NCI-H460 (cell line): ENCODE results near the gene DHCR24. TPM values are rescaled to one million over a fixed set of nuclear protein-coding genes. Genes with fewer than 3 reads are reported as not detected.

Experiments used
- DNase-seq: peaks from one replicate; pipeline ENCODE4 v3.0.0-alpha.2; 2016; ENCODE audit warnings: low read depth; ENCODE audit errors: extremely low read depth
- total RNA-seq: library from RNA; depleted of rRNA; stranded (reverse); fragments of >200 nt; shearing (Covaris generic); gene quantifications from 2 replicates; pipeline ENCODE4 v1.2.3, GENCODE V29; 2014

DHCR24 gene
- total RNA-seq, 1 experiment from 2014 or later, result 5.4 TPM

DNA sequence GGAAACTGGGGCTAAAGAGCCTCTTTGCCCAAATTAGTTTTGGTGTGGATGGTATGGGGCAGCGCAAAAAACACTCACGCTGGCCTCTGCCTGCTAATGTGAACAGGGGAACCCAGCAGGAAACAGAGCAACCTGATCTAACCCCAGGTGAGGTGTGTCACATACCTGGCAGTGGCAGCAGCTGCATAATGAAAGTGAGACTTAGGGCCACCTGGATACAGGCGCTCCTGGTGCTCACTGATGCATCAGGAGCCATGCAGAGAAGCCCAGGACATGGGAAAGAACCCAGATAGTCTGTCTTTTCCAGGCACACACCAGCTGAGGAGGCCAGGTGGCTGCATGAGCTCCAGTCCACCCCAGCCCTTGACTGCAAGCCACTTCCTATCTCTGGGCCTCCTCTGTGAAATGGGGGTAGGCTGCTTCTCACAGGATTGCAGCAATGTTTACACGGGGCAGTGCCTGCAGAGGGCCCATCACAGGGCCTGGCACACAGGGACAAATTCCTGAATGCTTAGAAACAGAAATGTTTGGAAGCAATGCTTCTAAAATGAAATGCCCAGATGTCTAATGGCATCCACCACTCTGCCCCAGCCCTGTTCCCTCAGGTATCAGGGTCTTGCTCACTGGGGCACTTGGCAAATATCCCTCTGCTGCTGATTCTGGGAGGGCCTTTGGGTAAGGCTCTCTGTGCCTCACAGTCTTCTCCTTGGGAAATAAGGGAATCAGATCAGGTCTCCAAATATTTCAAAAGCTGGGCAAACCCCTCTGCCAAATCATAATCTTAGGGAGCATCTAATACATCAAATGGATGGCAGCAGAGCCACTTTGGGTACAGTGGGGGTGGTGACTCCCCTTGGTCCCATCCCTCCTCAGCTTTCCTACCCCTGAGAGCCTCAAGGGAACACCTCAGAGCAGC lies 19.9 kb downstream of the DHCR24 start:
- no peak for DNase-seq

DNA sequence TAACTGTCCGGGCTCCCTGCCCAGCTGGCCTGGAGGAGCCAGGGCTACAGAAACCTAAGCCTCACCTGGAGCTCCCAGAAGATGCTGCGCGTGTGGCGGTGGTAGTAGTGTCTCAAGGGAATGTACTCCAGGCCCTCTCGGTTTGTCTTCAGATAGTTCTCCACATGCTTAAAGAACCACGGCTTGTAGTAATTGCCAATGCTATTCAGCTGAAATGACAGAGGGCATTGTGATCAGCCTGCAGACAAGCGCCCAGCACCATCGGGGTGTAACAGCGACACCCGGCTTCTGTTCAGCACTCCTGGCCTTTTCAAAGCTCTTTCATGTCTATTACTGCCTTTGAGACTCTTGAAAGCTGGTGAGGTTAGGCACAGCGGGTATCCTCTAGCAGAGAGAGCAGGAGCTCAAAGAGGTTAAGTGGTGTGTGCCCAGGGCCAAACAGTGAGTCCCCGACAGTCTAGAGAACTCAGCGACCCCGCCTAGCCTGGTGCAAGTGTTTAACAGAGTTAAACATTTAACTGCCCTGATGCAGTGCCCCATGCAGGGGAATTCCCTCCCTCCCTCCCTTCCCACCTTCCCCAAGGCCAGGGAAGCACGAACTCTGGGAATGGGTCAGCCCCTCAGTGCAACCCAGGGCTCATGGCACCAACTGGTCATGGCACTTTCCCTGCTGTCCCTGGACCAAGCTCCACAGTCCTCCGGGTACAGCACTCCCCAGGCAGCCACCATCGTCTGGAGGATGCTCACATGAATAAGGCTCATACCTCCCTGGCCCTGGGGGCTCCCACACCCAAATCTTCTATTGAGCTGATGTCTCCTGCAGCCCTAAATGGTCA lies 21.5 kb downstream of the DHCR24 start:
- DNase-seq, result no peak

DNA sequence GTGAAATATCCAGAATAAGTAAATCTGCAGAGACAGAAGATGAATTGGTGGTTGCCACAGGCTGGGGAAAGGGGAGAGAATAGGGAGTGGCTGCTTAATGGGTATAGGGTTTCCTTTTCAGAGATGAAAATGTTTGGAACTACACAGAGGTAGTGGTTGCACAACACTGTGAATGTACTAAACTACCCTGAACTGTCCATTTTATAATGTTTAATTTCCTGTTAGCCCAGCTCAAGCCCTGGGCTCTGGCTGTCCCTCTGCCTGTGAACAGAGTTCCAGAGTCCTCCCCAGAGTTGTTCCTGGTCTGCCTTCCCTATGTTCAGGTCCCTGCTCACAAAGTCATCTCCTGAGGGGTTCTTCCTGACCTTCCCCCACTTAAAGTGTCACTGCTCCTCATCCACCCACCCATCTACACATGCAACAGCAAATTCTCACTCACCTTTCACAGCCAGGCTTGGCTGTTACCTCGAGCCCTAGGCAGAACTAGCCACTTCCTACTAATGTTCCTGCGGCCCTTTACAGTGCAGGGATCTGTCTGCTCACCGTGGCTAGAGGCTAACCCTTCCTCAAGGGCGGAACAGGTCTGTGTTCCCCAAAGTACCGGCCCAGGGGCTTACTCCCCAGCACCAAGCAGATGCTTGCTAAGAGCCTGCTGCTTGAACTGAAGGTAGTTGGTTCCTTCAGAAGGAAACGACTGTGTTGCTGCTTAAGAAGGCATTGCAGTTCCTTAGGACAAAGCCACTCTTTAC lies 22.4 kb downstream of the DHCR24 start:
- no peak for DNase-seq

DNA sequence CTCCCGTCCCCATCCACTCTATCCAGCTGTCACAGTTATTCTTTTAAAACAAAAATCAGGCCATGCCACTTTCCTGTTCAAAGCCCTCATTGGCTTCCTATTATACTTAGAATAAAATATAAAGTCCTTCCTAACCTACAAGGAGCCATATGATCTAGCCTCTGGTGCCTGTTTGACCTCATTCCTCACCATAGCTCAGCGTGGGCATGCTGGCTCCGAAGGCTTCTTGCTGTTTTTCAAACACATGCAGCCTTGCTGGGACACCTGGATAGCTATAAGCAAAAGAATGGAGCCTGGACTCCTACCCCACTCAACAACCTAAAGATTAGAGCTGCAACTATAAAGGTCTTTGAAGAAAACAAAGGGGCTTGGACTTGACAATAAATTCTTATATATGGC lies 23.7 kb downstream of the DHCR24 start:
- DNase-seq, result no peak

DNA sequence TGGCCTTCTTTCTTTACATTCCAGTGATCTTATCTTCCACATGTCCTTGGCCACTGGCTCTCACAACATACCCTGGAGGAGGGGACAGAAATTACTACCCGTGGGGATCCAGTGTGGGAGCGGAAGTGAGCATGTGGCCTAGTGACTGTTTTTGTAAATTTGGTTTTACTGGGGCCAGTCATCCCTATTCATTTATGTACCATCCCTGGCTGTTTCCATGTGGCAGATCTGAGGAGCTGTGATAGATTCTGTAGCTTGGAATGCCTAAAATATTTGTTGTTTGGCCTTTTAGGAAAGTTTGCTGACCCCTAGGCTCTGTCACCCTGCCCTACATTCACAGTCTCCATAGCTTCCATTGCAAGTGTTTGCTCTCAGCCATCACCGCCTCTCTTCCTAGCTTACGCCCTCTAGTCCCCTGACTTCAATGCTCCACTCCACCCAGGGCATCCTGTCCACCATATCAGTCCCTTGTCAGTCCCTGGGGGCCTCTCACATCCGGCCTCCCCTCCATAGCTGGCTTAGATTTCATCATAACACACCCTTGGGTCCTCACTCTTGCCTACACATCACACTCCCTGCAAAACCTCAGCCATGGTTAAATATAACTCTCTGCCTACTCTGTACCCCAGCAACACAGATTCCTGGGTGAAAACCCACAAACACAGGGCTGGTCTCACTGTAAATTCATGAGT lies 25.8 kb downstream of the DHCR24 start:
- DNase-seq, result no peak

DNA sequence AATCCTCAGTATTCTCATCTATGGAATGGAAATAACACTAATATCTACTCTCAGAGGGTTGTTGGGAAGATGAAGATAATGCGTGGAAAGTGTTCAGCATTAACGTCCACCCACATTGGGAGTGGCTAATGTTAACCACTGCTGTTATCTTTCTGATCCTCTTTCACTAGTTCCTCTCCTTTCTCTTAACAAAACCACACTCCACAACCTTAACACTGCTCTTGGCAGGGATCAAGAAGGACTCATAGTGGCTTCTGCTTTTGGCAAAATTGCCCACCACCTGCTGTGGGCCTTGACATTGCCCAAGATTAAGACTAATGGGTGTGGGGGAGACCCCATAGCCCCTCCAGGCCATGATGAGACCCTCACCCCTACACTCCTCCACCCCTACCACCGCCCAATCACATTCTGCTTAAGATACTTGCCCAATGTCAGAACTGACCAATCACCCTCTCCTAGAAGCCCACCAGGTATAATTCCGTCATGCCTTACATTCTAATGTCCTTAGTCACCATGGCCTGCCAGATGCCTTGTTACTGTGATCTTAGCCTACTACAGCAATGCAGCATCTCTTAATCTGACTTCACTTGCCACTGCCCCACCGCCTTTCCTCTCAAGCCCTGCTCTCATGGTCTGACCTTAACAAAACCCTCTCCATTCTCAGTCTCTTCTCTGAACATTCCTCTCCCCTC lies 27.1 kb downstream of the DHCR24 start:
- DNase-seq, result no peak

DNA sequence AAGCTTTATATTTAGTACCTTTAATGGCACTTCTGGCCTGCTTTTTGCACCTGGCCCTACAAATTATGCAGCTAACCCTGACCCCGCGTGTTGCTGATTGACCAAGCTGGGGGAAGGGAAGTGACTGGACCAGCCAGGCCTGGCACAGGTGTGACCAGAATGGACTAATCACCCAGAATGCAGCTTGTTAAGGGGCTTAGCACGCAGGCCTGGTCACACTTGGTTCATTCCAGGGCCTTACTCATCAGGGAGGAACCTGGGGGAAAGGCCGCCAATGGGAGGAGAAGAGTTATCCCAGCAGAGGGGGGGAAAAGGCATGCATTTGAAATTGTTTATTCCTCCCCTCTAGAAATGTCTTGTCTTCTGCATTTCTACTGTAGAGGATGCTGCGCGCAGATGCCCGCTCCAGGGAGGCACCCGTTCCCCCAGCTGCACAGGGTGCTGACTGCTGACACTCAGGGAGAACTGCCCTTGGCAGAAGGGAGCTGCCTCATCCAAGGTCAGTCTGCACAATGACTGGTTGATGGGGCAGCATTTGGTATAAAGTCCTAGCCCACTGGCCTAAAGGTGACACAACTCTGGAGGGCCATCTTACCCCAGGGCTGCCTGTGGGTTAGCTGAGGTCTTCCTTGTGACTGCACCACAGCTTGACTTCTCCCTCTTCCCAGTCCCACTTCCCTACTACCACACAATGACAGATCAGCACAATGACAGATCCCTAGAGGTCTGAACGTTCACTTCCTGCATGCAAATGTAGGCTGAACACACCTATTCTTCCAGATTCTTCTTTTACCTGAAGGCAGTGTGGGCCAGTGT lies 29.0 kb downstream of the DHCR24 start:
- DNase-seq, result no peak

DNA sequence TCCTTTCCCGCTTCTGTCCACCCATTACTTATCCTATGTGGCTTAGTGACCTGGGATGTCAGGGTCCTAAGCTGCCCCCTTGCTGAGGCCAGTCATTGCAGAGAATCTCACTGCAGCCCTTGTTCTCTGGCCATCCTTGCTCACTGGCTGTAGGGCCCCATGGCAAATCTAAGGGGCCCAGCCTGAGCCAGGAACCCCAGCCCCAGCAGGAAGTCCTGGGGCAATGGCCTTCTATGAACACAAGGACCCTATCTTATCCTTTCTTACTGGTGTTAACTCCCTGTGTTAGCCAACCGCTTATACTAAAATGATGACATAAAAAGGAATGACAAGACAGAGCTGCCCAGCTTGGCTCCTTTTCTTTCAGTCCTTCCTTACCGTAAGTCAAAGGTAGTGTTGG lies 29.9 kb downstream of the DHCR24 start:
- no peak for DNase-seq

DNA sequence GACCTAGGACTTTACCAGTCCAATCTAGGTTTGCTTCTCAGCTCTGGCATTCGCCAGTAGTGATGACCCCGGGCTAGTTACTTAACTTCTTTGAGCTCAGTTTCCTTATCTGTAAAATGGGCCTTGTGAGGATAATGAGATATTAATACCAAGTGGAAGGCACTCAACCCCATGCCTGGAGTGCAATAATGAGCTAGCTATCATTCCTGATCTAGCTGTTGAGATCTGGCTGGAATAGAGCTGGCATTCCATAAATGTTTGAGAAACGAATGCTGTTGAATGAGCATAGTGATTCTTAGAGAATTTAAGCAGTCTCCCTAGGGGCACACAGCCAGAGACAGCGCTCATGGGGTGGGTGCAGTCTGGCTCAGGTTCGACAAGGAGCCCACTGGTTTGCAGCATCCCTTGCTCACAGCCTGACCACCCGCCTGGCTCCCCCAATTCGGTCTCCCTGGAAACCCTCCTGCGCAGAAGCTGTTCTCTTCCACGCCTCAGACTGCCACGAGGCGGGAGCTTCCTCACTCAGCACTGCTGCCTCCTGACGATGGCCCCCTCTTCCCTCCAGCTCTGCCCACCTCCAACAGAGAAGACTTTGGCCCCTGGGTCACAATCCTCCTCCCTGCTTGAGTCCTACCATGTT lies 32.5 kb downstream of the DHCR24 start:
- no peak for DNase-seq

DNA sequence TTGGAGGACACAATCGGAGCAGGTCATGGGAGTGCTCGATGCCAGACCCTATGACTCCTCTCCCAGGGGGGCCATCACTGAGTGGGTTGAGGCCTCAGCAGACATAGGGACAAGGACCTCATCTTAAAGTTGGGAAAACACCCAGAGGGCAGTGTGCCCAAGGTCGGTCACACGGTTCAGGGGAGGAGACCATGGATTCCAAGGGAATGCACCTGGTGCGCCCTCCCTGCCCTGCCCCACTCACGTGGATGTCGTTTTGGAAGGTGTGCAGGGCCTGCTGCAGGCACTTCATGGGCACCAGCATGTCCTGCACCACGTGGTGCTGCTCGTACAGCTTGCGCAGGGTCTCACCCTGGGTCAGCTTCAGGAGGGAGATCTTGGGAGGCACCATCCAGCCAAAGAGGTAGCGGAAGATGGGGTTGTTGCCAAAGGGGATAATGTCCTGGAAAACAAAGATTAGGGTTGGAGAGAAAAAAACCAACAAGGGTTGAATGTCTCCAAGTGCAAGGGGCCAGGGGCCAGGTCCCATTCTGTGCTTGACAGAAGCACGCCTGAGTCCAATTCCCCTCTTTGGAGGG lies 33.1 kb downstream of the DHCR24 start:
- DNase-seq, result no peak

DNA sequence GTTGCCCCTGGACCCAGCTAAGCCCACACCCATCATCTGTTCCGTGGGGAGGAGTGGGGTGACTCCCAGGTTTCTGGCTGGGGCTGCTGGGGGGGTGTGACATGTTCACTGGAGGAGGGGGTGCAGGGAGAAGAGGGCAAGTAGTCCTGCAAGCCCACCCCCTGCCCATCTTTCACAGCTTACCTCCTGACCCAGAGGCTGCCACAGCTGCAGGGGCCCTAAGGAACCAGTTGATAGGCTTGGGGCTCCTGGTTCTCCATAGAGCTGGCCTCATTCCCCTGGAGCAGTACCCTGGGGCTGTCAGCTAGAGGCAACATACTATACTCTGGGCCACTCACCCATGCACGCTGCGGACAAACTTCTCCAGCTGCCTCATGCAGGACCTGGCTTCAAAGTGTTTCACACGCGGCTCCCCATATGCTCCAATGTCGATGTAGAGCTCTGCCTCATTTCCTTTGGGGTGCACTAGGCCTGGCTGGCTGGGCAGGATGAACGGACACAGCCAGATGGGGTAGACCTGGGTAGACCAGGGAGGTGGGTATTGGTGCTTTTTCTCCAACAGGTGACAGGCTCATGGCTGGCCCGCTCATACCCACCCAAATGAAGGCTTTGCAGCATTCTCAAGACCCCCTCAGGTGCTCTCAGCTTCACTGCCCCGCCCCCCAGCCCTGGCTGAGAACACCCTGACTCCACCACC lies 33.8 kb downstream of the DHCR24 start:
- no peak for DNase-seq

DNA sequence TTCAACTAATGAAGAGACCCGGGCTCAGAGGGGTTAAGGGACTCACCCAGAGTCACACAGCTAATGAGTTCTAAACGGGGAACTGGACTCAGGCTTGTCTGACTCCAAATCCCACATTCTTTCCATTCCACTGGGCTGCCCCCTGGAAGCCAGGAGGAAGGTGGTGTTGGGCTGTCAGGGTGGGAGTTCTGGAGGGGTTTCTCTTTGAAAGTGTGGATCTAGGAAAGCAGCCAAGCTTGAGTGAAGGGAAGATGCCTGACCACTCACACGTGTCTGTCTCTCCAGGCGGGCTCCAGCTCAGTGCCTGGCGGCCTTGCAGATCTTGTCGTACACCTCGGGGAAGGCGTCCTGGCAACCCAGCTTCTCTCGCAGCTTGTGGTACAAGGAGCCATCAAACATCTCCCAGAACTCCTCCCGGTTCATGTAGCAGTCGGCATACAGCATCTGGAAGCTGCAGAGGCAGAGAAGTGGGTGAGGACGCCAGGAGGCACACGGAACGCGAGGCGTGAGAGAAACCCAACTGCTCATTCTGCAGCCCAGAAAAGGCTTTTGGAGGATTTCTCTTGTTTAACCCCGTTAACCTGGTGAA lies 35.0 kb downstream of the DHCR24 start:
- no peak for DNase-seq

DNA sequence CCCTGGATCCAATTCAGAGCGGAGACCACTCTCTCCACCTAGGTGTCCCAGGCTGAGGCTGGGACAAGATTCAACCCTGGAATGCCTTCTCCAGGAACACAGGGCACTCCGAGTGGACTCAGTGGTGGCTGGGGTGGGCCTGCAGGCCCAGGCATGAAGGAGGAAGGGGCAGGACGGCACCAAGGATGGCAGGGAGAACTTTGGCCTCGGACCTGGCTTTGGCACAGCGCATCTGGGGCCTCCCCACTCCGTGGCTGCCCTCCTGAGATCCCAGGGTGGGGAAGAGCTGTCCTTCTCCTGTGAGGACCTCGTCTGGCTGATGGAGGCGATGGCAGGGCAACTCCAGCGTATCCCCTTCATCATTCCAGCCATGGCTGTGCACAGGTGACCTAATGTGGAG lies 35.6 kb downstream of the DHCR24 start:
- DNase-seq, result no peak

DNA sequence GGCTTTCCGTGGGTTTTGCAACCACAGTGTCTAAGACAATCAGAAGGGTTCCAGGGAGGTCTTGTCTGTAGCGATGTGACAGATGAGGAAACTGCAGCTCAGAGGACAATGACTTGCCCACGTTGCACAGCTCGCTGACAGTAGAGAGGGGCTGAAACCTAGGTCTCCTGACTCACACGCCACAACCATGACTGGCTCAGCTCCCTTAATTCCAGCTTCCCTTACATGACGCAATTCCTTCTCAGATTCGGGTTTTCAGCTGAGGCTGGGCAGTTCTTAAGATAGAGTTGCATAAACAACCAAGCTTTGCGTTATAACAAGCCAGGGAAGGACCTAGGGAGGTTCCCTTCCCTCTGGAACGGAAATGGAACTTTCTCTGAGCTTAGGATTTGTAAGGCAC lies 36.3 kb downstream of the DHCR24 start:
- no peak for DNase-seq

DNA sequence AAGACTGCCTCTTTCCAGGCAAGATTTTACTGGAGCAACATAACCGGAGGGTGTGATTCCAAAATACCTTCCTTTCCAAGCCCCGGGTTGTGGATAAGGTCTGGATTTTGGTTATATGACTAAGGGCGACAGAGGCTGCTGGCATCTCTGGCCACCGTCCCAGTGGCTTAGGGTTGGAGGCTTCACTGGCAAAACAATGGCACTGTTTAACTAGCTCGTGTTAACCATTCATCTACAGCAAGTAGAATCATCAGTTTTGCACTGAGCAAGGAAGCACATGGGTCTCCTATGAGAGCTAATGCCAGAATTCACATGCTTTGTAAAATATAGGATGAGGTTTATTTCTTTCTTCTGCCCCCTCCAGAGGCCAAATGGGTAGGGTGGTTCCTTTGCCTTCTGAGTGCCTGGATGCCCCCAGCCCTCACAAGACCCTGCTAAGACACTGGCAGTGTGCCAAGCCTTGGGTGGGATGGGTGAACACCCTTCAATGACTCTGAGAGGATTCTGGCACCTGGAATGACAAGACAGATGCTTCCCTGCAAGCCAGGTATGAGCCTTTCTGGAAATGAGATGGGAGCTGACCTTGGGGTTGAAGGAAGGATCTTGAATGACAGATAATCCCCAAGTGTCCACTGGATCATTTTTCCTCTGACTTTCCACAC lies 36.8 kb downstream of the DHCR24 start:
- no peak for DNase-seq

DNA sequence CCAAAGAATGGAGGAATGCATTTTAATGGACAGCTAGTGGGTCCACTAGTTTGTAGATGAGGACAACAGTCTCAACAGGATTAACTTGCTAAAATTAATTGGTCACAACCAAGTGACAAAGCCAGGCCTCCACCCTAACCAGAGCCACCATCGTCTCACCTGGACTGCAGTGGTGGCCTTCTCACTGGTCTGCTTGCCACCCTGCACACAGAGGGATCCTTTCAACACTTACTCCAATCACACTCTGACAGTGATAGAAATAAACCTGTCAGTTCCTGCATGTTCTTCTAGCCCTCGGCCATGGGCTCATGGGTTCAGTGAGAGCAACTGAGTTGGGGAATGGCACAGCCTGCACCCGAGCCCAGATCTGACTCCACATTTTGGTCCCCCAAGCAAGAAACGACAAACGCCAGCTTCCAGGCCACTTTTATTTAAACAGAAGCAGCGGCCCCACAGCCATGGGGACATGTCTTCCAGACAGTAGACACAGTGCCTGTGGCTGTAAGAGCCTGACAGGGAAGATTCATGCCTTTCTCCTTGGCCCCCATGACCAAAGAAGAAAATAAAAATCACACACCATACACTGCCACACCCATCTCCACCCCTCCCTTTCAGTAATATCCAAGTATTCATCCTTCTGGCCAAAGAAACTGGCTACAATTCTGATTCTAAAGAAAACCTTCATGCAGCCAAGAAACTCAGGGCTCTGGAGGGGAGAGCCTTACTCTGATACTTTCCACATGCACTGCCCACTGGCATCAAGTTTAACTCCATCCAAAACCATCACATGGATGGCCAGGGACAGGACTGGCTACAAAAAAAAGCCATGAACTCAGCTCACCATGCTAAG lies 37.6 kb downstream of the DHCR24 start:
- no peak for DNase-seq
